H1 (cell line): ENCODE results near the gene SYN1. TPM values are rescaled to one million over a fixed set of nuclear protein-coding genes. Genes with fewer than 3 reads are reported as not detected.

Experiments
- CTCF ChIA-PET: fragments of 300-600 bp; sonication (Branson Sonifier 250); formaldehyde crosslinking; loops from one replicate; lab custom pipeline; 2021; ENCODE audit not compliant: partially characterized antibody; lab: Charles Lee
- POLR2A ChIA-PET: fragments of 300-600 bp; sonication (Branson Sonifier 250); formaldehyde crosslinking; loops from one replicate; lab custom pipeline; 2021; ENCODE audit warnings: inconsistent platforms; ENCODE audit not compliant: partially characterized antibody; lab: Charles Lee
- DNase-seq, 2 experiments: peaks; one replicate each; pipeline versions ENCODE4 v3.0.0 to v3.0.0-alpha.2; 2010 to 2022; ENCODE audit warnings: low spot score in 2 of 2, low read depth in 1 of 2, mixed read lengths in 1 of 2
- FAIRE-seq: peaks from 2 replicates; lab custom pipeline; 2011; peaks lifted over from hg19 to GRCh38; lab: Jason Lieb, UNC
- H2AFZ ChIP-seq: 2 replicates; pipeline ENCODE4 v1.8.1; 2012; ENCODE audit warnings: low read length, inconsistent platforms
- H2AK5ac ChIP-seq: 2 replicates; pipeline ENCODE4 v1.6.1; 2013; ENCODE audit warnings: low read depth, low read length
- H2BK120ac ChIP-seq: replicated peaks from 2 replicates; pipeline ENCODE3; 2013; ENCODE audit warnings: low read depth, low read length, inconsistent platforms
- H2BK12ac ChIP-seq: 2 replicates; pipeline ENCODE4 v1.6.1; 2013; ENCODE audit warnings: low read depth, low read length
- H2BK15ac ChIP-seq: 2 replicates; pipeline ENCODE4 v1.6.1; 2013; ENCODE audit warnings: low read length
- H2BK20ac ChIP-seq: 2 replicates; pipeline ENCODE4 v1.6.1; 2013; ENCODE audit warnings: low read length
- H2BK5ac ChIP-seq: 2 replicates; pipeline ENCODE4 v1.6.1; 2013; ENCODE audit warnings: low read depth, low read length
- H3K14ac ChIP-seq: 2 replicates; pipeline ENCODE4 v1.6.1; 2013; ENCODE audit warnings: inconsistent platforms; ENCODE audit not compliant: insufficient read length
- H3K18ac ChIP-seq: 2 replicates; pipeline ENCODE4 v1.6.1; 2013; ENCODE audit warnings: low read length; ENCODE audit errors: extremely low read depth
- H3K23ac ChIP-seq: 2 replicates; pipeline ENCODE4 v1.6.1; 2013; ENCODE audit warnings: inconsistent platforms; ENCODE audit not compliant: insufficient read length
- H3K23me2 ChIP-seq: 2 replicates; pipeline ENCODE4 v1.6.1; 2013; ENCODE audit warnings: low read depth, low read length
- H3K27ac ChIP-seq: 2 replicates; pipeline ENCODE4 v1.6.1; 2011; ENCODE audit warnings: low read depth, low read length, inconsistent platforms
- H3K27me3 ChIP-seq, 4 experiments: replicated peaks in 1 of 4; 1 replicate in 1 of 4; 2 replicates in 3 of 4; pipeline versions ENCODE4 v1.6.1 to v1.8.1; 2011 to 2013; ENCODE audit warnings: low read length in 3 of 4, mild to moderate bottlenecking in 3 of 4, inconsistent platforms in 2 of 4, mixed read lengths in 2 of 4, moderate library complexity in 1 of 4; ENCODE audit not compliant: control insufficient read depth in 3 of 4, insufficient read depth in 3 of 4; ENCODE audit errors: extremely low read depth in 1 of 4
- H3K36me3 ChIP-seq, 4 experiments: 2 replicates each; pipeline versions ENCODE4 v1.6.1 to v1.8.1; 2011 to 2013; ENCODE audit warnings: mild to moderate bottlenecking in 4 of 4, low read length in 3 of 4, moderate library complexity in 2 of 4, control low read depth in 1 of 4, inconsistent platforms in 1 of 4; ENCODE audit not compliant: insufficient read depth in 4 of 4, control insufficient read depth in 2 of 4
- H3K4ac ChIP-seq: replicated peaks from 2 replicates; pipeline ENCODE3; 2013; ENCODE audit warnings: low read length, low read depth, mixed read lengths, inconsistent platforms; ENCODE audit not compliant: insufficient read length
- H3K4me1 ChIP-seq, 4 experiments: replicated peaks in 1 of 4; 1 replicate in 1 of 4; 2 replicates in 3 of 4; pipeline versions ENCODE4 v1.6.1 to v1.8.1; 2011 to 2013; ENCODE audit warnings: low read length in 3 of 4, inconsistent platforms in 2 of 4, mixed read lengths in 1 of 4; ENCODE audit not compliant: insufficient read depth in 4 of 4, control insufficient read depth in 3 of 4
- H3K4me2 ChIP-seq, 2 experiments: 2 replicates each; pipeline versions ENCODE4 v1.6.1 to v1.8.1; 2011 to 2013; ENCODE audit warnings: low read depth in 2 of 2, low read length in 2 of 2, control low read depth in 1 of 2, inconsistent platforms in 1 of 2, mild to moderate bottlenecking in 1 of 2; ENCODE audit not compliant: insufficient read depth in 1 of 2
- H3K4me3 ChIP-seq, 4 experiments: fragments of 200-600, 300-600 bp in 1 of 4; sonication (generic), shearing (Covaris generic), sonication (Bioruptor Twin) in 1 of 4; 2 replicates each; pipeline versions ENCODE4 v1.5.1 to v1.8.1; 2011 to 2016; ENCODE audit warnings: low read length in 4 of 4, low read depth in 3 of 4, control low read depth in 2 of 4, inconsistent platforms in 2 of 4, mild to moderate bottlenecking in 2 of 4, mixed read lengths in 1 of 4, moderate library complexity in 1 of 4; ENCODE audit not compliant: insufficient read depth in 2 of 4; ENCODE audit errors: extremely low read depth in 1 of 4
- H3K56ac ChIP-seq: replicated peaks from 2 replicates; pipeline ENCODE3; 2013; ENCODE audit warnings: low read depth, mild to moderate bottlenecking, mixed read lengths, low read length, inconsistent platforms; ENCODE audit not compliant: insufficient read length
- H3K79me1 ChIP-seq: 2 replicates; pipeline ENCODE4 v1.6.1; 2013; ENCODE audit warnings: low read depth, low read length, control low read depth
- H3K79me2 ChIP-seq, 2 experiments: 2 replicates each; pipeline versions ENCODE4 v1.6.1 to v1.8.1; 2012 to 2013; ENCODE audit warnings: low read length in 2 of 2, mild to moderate bottlenecking in 2 of 2, inconsistent platforms in 1 of 2; ENCODE audit not compliant: insufficient read depth in 2 of 2, control insufficient read depth in 1 of 2
- H3K9ac ChIP-seq, 4 experiments: replicated peaks in 1 of 4; 1 replicate in 1 of 4; 2 replicates in 3 of 4; pipeline versions ENCODE4 v1.6.1 to v1.8.1; 2011 to 2013; ENCODE audit warnings: low read depth in 3 of 4, low read length in 3 of 4, control low read depth in 2 of 4, mild to moderate bottlenecking in 2 of 4, moderate library complexity in 2 of 4, inconsistent platforms in 1 of 4; ENCODE audit errors: extremely low read depth in 1 of 4
- H3K9me3 ChIP-seq, 2 experiments: 2 replicates each; pipeline versions ENCODE4 v1.6.1 to v1.8.1; 2012 to 2013; ENCODE audit warnings: mild to moderate bottlenecking in 2 of 2, moderate library complexity in 2 of 2, control low read depth in 1 of 2, inconsistent platforms in 1 of 2, low read depth in 1 of 2, low read length in 1 of 2, mixed read lengths in 1 of 2; ENCODE audit not compliant: insufficient read depth in 2 of 2
- H4K20me1 ChIP-seq, 2 experiments: replicated peaks in 1 of 2; 2 replicates each; pipeline versions ENCODE3 to v1.8.1; 2011 to 2013; ENCODE audit warnings: inconsistent platforms in 2 of 2, low read length in 2 of 2, mild to moderate bottlenecking in 1 of 2; ENCODE audit not compliant: insufficient read depth in 2 of 2, control insufficient read depth in 1 of 2
- H4K5ac ChIP-seq: 2 replicates; pipeline ENCODE4 v1.6.1; 2013; ENCODE audit warnings: low read length, low read depth, mixed read lengths, inconsistent platforms; ENCODE audit not compliant: insufficient read length
- H4K8ac ChIP-seq: 2 replicates; pipeline ENCODE4 v1.8.0; 2013; ENCODE audit warnings: mild to moderate bottlenecking, moderate library complexity, low read length, inconsistent platforms; ENCODE audit not compliant: insufficient read depth; ENCODE audit errors: extremely low read depth
- H4K91ac ChIP-seq: replicated peaks from 2 replicates; pipeline ENCODE3; 2013; ENCODE audit warnings: low read length, mixed read lengths, inconsistent platforms; ENCODE audit not compliant: insufficient read length
- CBX5 ChIP-seq: fragments of 300-800, 300-1000 bp; sonication (generic); IDR thresholded peaks from 2 replicates; pipeline ENCODE4 v1.7.1; 2016; ENCODE audit warnings: antibody characterized with exemption, low read length, low read depth
- CHD2 ChIP-seq: IDR thresholded peaks from 2 replicates; pipeline ENCODE4 v1.6.1; 2012; ENCODE audit warnings: low read length, improper control_type of control experiment
- KDM5A ChIP-seq: fragments of 200-600 bp; IDR thresholded peaks from 2 replicates; pipeline ENCODE4 v1.7.1; 2012; ENCODE audit warnings: mild to moderate bottlenecking, low read length, inconsistent platforms, mixed read lengths
- POLR2A ChIP-seq, 2 experiments: IDR thresholded peaks; 1 replicate in 1 of 2; 2 replicates in 1 of 2; pipeline ENCODE4 v1.6.1; 2011; ENCODE audit warnings: low read depth in 2 of 2, low read length in 2 of 2, mild to moderate bottlenecking in 2 of 2; ENCODE audit errors: control extremely low read depth in 1 of 2
- WGBS, 2 experiments: shearing (Covaris generic) in 1 of 2; methylation state at CpG; one replicate each; pipeline versions ENCODE4 v1.1.6 to v1.1.7; 2013 to 2015; ENCODE audit warnings: low lambda C conversion rate in 2 of 2, mixed read lengths in 2 of 2, inconsistent platforms in 1 of 2, low coverage in 1 of 2, missing lambda C conversion rate in 1 of 2; ENCODE audit not compliant: insufficient replicate concordance in 2 of 2, insufficient coverage in 1 of 2, insufficient read length in 1 of 2; ENCODE audit errors: extremely low coverage in 1 of 2, missing lambda C conversion rate in 1 of 2; 5-methylcytosine and 5-hydroxymethylcytosine counted together
- polyA plus RNA-seq, 7 experiments: library from polyadenylated mRNA; depleted of rRNA in 3 of 7; stranded (reverse) in 5 of 7; unstranded in 2 of 7; fragments of >200 nt in 5 of 7; fragments of 200-250 nt in 2 of 7; gene quantifications; 1 replicate in 5 of 7; 2 replicates in 1 of 7; 4 replicates in 1 of 7; pipeline versions ENCODE4 v1.2.1 to v1.2.3, GENCODE V29; 2011 to 2013; ENCODE audit warnings: missing spikeins in 2 of 7, mixed read lengths in 2 of 7
- total RNA-seq: library from RNA; stranded (reverse); fragmentation: NEBNext Ultra II Directional; extraction: Animal tissue kit (Norgen Biotek cat#: 25700); gene quantifications from 2 replicates; pipeline ENCODE4 v1.2.1, GENCODE V29; 2021

Gene SYN1
- total and polyA plus RNA-seq, 2 of the 8 experiments (the other 6 are each of a cell fraction or from before 2014, with no cell fraction given), result 2.1 to 14.1 TPM

- no peaks in the 10 kb centered on the region for H3K79me2 ChIP-seq
- H4K91ac ChIP-seq, result no peak overlapping the region
- H2BK15ac ChIP-seq, result no peak overlapping the region
- H3K4me2 ChIP-seq, result no peak overlapping the region
- no peaks in the 10 kb centered on the region for H3K27me3 ChIP-seq
- no peaks in the 10 kb centered on the region; a peak in 1 of 8 replicates for H3K36me3 ChIP-seq
- no peak overlapping the region for H2BK12ac ChIP-seq
- no peak overlapping the region for H2BK20ac ChIP-seq
- H3K4ac ChIP-seq, result no peak overlapping the region
- no peak overlapping the region for H2AFZ ChIP-seq
- no peak overlapping the region for H3K18ac ChIP-seq
- H3K4me1 ChIP-seq, result peaks cover 0 to 3% (median 2%) of the 10 kb centered on the region in 4 experiments; a peak in 2 of 7 replicates
- no peaks in the 10 kb centered on the region for H3K79me1 ChIP-seq
- H2AK5ac ChIP-seq, result no peak overlapping the region
- no peak overlapping the region for H3K4me3 ChIP-seq
- no peaks in the 10 kb centered on the region for H4K20me1 ChIP-seq
- WGBS, 2 experiments, result 85% methylated on average over 10 of the region's 11 CpGs; no CpG with 5 or more reads in 1 of the 2 experiments
- H3K9me3 ChIP-seq, result no peaks in the 10 kb centered on the region
- FAIRE-seq (no peak), DNase-seq (no peak)
- no peak overlapping the region for H2BK5ac ChIP-seq
- H3K27ac ChIP-seq, result no peak overlapping the region
- no peak overlapping the region for H2BK120ac ChIP-seq
- H4K8ac ChIP-seq, result no peak overlapping the region
- POLR2A ChIA-PET, result interaction anchor here (1.1 kb wide), 2 partner anchors 36 to 39 kb away, joined by 3 to 4 read pairs; no protein-coding TSS in a partner anchor
- no peak overlapping the region for H3K9ac ChIP-seq
- no peak overlapping the region for H3K14ac ChIP-seq
- H3K23ac ChIP-seq, result no peak overlapping the region
- no peak overlapping the region for H4K5ac ChIP-seq
- CTCF ChIA-PET, result interaction anchor here (0.7 to 1.5 kb wide), 3 partner anchors 18 to 58 kb away, joined by 3 to 4 read pairs (median 3); no protein-coding TSS in a partner anchor
- H3K56ac ChIP-seq, result no peak overlapping the region
- H3K23me2 ChIP-seq, result no peaks in the 10 kb centered on the region; the same call in 1 of the 2 replicates
- TF ChIP-seq KDM5A (no peak), POLR2A (IDR thresholded peaks at IDR 0.05; ENCODE audit: control extremely low read depth in 1 of 2, low read depth in 2 of 2, low read length in 2 of 2) (no peak), CHD2 (no peak), CBX5 (no peak)
These were observed 33.4 kb downstream of the SYN1 start for GRCh38 chrX:47586043-47586787.
